Stromal cell of bone marrow (primary cell): Measurements from ENCODE around the gene SPRING1.

Experiments used
- DNase-seq: peaks from one replicate; pipeline ENCODE4 v3.0.0-alpha.2; 2012; ENCODE audit warnings: low read depth

The SPRING1 gene

DNA sequence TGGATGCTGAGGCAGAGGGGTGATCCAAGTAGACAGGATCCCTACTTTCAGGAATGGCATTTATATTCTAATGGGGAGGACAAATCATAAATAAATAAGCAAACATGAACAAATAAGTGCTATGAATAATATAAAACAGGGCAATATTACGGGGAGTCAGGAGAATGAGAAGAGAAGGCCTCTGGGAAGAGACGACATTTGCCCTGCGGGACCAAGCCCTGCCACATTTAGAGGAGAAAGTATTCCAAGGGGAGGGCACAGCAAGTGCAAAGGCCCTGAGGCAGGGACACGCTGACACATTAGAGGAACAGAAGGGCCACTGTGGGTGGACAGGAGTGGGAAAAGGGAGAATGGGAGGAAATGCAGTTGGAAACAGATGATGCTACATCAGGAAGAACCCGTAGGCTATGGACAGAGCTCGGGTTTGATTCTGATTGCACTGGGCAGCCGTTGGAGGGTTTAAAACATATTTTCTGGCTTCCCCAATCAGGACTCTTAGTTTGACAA lies 1.6 kb upstream of the SPRING1 start:
- DNase-seq, result no peak

GRCh38 chr12:116736962-116737773 lies 701 bp downstream of the SPRING1 start:
- no peak for DNase-seq

- no peak for DNase-seq
Measured at GRCh38 chr12:116735951-116736599, 1.8 kb downstream of the SPRING1 start.

GRCh38 chr12:116735084-116735483 lies 2.8 kb downstream of the SPRING1 start:
- no peak for DNase-seq

GRCh38 chr12:116734156-116734768 lies 3.6 kb downstream of the SPRING1 start:
- DNase-seq, result no peak

DNA sequence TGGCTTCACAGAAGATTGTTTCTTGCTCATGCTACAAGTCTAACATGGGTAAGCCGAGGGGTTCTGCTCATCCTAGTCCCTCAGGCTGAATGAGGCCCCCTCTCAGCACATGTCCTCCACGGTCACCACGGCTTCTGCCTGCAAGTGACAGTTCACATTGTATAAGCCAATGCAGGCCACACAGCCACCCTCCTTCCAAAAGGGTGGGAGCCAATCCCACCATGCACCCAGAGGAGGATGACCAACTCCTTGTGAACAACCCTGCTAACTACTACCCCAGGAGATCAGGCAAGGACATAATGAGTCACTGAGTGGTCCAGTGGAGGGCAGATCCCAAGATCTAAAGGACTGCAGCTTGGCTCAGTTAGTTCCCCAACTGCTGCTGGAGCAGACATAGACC lies 6.1 kb downstream of the SPRING1 start:
- DNase-seq, result no peak

DNA sequence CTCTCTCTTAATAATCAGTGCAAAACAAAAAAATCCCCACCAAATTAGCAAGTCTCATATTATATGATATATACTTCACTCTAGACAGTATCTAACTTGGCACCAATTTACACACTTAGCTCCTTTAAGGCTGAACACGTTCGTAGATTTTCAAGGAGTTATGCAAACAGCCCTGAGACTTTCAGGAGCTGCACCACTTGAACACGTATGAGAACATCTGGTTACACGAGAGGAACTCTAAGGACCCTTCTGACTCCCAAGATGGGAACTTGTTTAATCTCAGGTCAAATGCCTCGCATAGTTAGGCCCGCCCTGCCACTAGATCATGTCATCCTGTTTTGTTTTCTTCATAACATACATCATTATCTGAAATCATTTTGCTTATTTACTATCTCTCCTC lies 10.0 kb downstream of the SPRING1 start:
- DNase-seq, result no peak

DNA sequence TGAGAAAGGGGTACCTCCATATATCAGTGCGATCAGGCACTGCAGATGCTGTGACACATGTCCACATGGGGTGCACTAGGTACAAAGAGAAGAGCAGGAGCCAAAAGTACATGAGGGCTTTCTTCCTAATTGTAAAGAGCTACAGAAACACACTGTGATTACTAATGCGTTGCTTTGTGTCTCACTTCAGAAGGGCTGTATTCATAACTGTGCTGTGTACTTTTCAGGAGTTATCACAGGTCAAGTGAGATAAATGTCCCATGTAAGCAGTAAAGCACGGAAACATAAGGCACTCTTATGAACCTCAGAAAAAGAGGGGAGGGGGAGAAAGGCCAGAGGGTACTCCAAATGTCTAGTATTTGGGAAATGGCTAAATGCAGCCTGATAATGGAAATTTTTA lies 10.6 kb downstream of the SPRING1 start:
- DNase-seq, result no peak

DNA sequence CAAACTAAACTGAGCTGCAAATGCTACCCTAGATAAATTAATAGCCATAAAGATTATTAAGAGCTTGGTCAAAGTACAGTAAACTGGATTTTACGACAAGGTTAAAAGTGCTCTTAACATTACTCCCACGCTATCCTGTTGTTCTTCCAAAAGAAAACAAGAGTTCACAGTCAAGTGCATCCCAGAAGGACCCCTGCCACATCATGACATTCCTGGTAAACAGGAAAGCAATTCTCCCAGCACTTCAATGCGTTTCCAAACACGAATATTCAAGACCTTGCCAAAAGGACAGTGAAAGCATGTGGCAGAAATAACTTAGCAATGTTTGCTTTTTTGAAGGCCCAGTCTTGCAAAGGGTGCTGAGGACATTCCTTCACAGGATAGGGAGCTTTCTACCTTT lies 11.2 kb downstream of the SPRING1 start:
- DNase-seq, result no peak

GRCh38 chr12:116722245-116722644 lies 15.6 kb downstream of the SPRING1 start:
- no peak for DNase-seq

DNA sequence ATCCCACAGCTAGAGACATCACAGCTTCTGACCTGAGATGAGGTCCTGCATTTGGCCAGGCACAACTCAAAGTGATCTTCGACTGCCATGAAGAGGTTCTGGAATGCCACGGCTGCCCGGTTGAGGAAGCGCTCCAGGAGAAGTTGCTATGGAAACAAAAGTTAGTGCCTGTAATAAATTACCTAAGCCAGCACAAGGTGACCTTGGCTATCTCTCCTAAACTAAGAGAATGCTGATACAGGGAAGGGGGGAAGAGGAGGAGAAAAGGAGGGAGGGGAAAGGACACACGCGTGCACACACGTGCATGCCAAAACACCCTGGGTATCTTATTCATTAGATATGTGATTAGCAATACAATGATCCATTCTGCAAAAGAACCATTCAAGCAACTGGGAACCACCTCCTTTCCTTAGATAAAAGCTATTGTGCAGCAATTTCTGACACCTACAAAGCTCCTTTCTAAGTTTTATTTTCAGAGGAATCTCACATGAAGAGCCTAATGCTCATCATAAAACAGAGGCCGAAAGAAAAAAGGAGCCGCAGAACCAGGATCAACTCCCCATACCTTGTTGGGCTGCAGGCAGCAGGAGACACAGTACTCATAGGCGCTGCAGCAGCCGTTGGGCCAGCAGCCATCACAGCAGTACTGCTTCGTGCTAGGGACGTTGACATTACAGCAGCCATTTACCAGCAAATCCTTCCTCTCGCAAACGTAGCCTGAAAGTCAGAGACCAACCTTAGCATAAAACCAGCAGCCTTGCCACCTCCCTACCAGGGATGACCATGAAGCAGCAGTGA lies 17.9 kb downstream of the SPRING1 start:
- DNase-seq, result no peak

DNA sequence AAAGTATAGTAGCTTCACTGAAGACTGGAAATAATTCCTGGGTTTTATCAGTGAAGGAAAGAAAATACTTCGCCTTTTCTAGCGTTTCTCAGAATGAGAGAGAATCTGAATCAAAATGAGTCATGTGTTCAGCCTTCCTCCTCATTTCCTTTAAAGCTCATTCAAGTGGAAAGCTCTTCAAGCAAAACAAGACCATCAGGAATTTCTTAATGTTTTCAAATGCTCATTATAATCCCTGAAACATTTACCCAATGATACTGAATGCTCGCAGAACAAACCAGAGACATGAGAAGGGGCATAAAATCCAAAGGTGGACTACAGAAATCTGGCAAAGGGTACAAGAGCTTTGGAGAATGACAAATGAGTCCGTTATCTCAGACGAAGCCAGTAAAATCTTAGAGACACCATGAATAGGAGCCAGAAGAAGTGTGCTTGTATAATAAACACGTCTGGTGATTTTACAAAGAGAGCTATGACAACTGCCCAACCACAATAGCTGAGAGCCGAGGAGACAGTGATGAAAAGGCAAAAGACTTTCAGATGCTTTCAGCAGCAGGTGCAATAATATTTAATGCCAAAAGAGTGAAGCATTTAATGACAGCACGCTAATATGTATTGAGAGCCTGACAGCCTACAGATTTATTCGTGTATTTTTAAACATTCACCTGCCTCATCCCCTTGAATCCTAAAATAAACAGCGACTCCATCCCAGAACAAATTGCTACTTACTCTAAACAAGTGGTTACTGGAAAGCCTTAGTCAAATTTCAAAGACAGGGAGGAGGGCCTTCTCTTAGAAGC lies 19.0 kb downstream of the SPRING1 start:
- DNase-seq, result no peak

GRCh38 chr12:116717466-116718437 lies 20.1 kb downstream of the SPRING1 start:
- peak; percentile 25 for DNase-seq

GRCh38 chr12:116714175-116714574 lies 23.7 kb downstream of the SPRING1 start:
- no peak for DNase-seq

- DNase-seq, result no peak
Measured at GRCh38 chr12:116713527-116713926, 24.3 kb downstream of the SPRING1 start.

GRCh38 chr12:116712458-116713303 lies 25.2 kb downstream of the SPRING1 start:
- DNase-seq, result no peak

DNA sequence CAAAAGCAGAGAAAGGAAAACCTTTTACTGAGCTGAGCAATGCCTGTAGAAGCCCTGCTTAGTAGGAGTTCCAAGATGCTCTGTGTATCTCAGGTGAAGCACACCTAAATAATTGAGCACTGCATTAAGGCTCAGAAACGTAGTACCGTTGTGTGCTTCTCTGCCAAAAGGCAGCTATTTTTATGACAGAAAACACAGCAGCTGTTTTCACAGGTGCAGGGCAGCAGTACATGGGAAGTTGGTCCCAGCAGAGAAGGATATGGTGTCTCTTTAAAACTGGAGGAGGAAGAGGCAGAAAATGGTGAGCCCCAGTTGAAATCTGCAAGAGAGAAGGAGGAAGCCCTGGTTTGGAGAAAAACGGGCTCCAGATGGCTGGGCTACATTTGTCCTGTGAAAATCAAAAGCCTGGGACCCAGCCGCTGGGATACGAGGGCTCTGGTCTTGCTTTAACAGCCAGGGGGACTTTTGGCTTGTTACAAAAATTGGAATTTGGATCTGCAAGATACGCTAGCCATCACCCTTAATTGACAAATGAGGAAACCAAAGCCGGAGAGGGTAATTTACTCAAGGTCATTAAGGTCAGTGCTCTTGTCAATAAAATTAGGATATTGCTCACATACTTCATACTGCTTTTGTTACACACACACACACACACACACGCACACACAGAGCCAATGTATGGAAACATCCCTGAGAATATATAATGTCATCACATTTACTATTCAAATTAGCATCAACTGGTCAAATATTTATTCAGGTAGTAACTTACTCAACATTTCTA lies 27.3 kb downstream of the SPRING1 start:
- DNase-seq, result no peak

- DNase-seq, result no peak
Measured at GRCh38 chr12:116709768-116710167, 28.1 kb downstream of the SPRING1 start.
